Ascending aorta (tissue), 2 donors: ENCODE results near the gene TCF4. TPM values are rescaled to one million over a fixed set of nuclear protein-coding genes. Genes with fewer than 3 reads are reported as not detected.

Experiments used
- DNase-seq, 2 donors: peaks; one replicate each; pipeline ENCODE4 v3.0.0-alpha.2; 2019; ENCODE audit warnings: low spot score in 2 of 2
- H3K27ac ChIP-seq, 2 donors: fragments of 200-600 bp; sonication (generic); one replicate each; pipeline ENCODE4 v1.5.1; 2016 to 2017; ENCODE audit warnings: mild to moderate bottlenecking in 1 of 2
- H3K27me3 ChIP-seq: fragments of 200-600 bp; sonication (generic); one replicate; pipeline ENCODE4 v1.5.1; 2017
- H3K36me3 ChIP-seq, 2 donors: fragments of 200-600 bp; sonication (generic); one replicate each; pipeline ENCODE4 v1.5.1; 2016
- H3K4me1 ChIP-seq, 2 donors: fragments of 200-600 bp; sonication (generic); one replicate each; pipeline ENCODE4 v1.5.1; 2016 to 2017; ENCODE audit warnings: mild to moderate bottlenecking in 1 of 2
- H3K4me3 ChIP-seq, 2 donors: fragments of 200-600 bp; sonication (generic); one replicate each; pipeline ENCODE4 v1.5.1; 2016 to 2017; ENCODE audit warnings: mild to moderate bottlenecking in 1 of 2
- H3K9me3 ChIP-seq, 2 donors: fragments of 200-600 bp; sonication (generic); one replicate each; pipeline ENCODE4 v1.5.1; 2016
- CTCF ChIP-seq, 3 experiments: fragments of 200-600 bp in 2 of 3; fragments of 450-650 bp in 1 of 3; sonication (generic) in 2 of 3; IDR thresholded peaks; one replicate each; pipeline ENCODE4 v1.5.1; 2016 to 2019; ENCODE audit warnings: antibody characterized with exemption in 3 of 3, mild to moderate bottlenecking in 1 of 3, moderate library complexity in 1 of 3
- intact Hi-C: fragments of 100-400 bp; cut with DNase I; formaldehyde crosslinking; loops from one replicate; pipeline ENCODE4 v1.15.1; 2023
- total RNA-seq: library from RNA; depleted of rRNA; stranded (reverse); fragments of >200 nt; gene quantifications from one replicate; pipeline ENCODE4 v1.1.0, GENCODE V29; 2016

The TCF4 gene
- total RNA-seq, 1 donor from 2014 or later, result 180 TPM

- no peak for DNase-seq
- TF ChIP-seq CTCF (IDR thresholded peaks at IDR 0.05), result no peak
- no peaks in the 10 kb centered on the region for H3K4me1 ChIP-seq
- intact Hi-C loops, result no loop called here
- no peaks in the 10 kb centered on the region for H3K36me3 ChIP-seq
- H3K27ac ChIP-seq, result no peak overlapping the region
- no peaks in the 10 kb centered on the region for H3K27me3 ChIP-seq
- H3K9me3 ChIP-seq, result no peaks in the 10 kb centered on the region
- H3K4me3 ChIP-seq, result no peak overlapping the region
Measured at GRCh38 chr18:55544014-55544413, 44.0 kb downstream of the TCF4 start.

- H3K27ac ChIP-seq, result no peak overlapping the region
- intact Hi-C loops, result no loop called here
Measured at GRCh38 chr18:55543130-55543704, 44.8 kb downstream of the TCF4 start.

GRCh38 chr18:55541571-55541970 is 46.4 kb downstream of the TCF4 start:
- H3K4me3 ChIP-seq, result no peak overlapping the region
- DNase-seq, result no peak
- no peak for TF ChIP-seq CTCF (IDR thresholded peaks at IDR 0.05)
- H3K9me3 ChIP-seq, result no peaks in the 10 kb centered on the region
- H3K27ac ChIP-seq, result no peak overlapping the region
- no peaks in the 10 kb centered on the region for H3K27me3 ChIP-seq
- no peaks in the 10 kb centered on the region for H3K36me3 ChIP-seq
- intact Hi-C loops, result no loop called here
- no peaks in the 10 kb centered on the region for H3K4me1 ChIP-seq

More at GRCh38 chr18:55543130-55543704, 44.8 kb downstream of the TCF4 start:
- no peak overlapping the region for H3K4me3 ChIP-seq
- no peaks in the 10 kb centered on the region for H3K9me3 ChIP-seq
- H3K27me3 ChIP-seq, result no peaks in the 10 kb centered on the region
- no peak for DNase-seq
- no peaks in the 10 kb centered on the region for H3K4me1 ChIP-seq
- TF ChIP-seq CTCF (IDR thresholded peaks at IDR 0.05), result no peak
- no peaks in the 10 kb centered on the region for H3K36me3 ChIP-seq

- no peaks in the 10 kb centered on the region for H3K9me3 ChIP-seq
- DNase-seq, result no peak
- H3K4me3 ChIP-seq, result no peak overlapping the region
- H3K36me3 ChIP-seq, result no peaks in the 10 kb centered on the region
- H3K27me3 ChIP-seq, result no peaks in the 10 kb centered on the region
- no peak for TF ChIP-seq CTCF (IDR thresholded peaks at IDR 0.05)
- intact Hi-C loops, result no loop called here
- H3K4me1 ChIP-seq, result no peaks in the 10 kb centered on the region
- H3K27ac ChIP-seq, result no peak overlapping the region
Measured at GRCh38 chr18:55539240-55539639, 48.8 kb downstream of the TCF4 start.

- intact Hi-C loops, result no loop called here
- no peak overlapping the region for H3K27ac ChIP-seq
- no peaks in the 10 kb centered on the region for H3K27me3 ChIP-seq
Measured at GRCh38 chr18:55534996-55535395, 53.0 kb downstream of the TCF4 start.

More at GRCh38 chr18:55534996-55535395, 53.0 kb downstream of the TCF4 start:
- no peak for TF ChIP-seq CTCF (IDR thresholded peaks at IDR 0.05)
- no peak for DNase-seq
- no peaks in the 10 kb centered on the region for H3K4me1 ChIP-seq
- no peak overlapping the region for H3K4me3 ChIP-seq
- H3K9me3 ChIP-seq, result no peaks in the 10 kb centered on the region
- no peaks in the 10 kb centered on the region for H3K36me3 ChIP-seq
